Superior temporal gyrus (tissue), 1 donor: ENCODE results near the gene EBF3.
A peak's percentile ranks its signal among the peaks of the same experiment; 100 is the strongest.

Source experiments
- DNase-seq: peaks from one replicate; pipeline ENCODE4 v3.0.0-alpha.2; 2016; ENCODE audit errors: extremely low spot score

Gene EBF3

GRCh38 chr10:129870961-129871621, 93.0 kb downstream of the EBF3 start:
- no peak for DNase-seq

DNA sequence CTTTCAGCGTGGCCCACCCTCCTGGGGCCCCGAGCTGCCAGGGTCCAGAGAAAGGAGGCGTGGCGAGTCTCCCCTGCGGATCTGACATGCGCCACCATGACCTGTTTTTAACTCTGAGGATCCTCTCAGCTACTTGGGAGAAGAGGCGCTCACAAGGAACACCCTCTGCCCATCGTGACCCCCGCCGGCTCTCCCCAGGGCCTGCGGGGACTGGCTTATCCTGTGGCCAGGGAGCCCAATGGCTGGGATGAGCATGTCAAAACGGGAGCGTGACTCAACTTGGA, 93.7 kb downstream of the EBF3 start:
- DNase-seq = no peak

DNA sequence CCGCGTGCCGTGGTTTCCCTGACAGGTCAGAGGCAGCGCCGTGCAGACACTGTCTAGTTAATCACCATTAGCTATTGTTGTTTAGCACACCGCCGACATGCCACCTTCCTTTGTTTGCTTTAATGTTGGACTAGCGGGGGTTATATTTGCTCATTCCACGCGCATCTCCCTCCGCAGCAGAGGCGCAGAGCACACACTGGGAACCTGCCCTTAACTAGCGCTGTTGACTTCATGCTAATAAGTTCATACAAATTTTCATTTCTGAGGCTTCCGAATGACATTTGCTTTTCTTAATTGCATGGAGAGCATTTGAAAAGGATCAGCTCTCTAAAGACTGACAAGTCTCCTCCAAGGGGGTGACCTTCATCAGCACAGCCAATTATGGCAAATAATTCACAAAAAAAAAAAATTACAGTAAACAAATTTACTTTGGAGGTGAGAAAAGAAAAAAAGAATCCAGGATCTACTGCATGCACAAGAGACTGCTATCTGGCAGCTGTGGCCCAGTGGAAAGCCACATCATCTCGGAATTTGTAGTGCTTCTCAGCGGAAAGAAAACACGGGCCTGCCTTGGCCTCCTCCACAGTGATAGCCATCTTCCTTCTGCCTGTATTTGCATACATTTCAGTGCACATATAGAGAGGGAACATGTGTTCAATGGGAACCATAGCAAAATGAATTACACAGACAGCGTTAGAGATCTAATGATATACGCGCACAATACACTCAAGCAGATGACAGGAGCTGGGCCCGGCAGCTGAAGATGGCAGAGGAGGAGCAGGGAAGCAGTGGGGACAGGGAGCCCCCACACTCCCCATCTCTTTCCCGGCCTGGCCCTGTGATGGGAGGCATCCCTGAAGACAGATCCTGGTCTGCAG, 94.2 kb downstream of the EBF3 start:
- no peak for DNase-seq

GRCh38 chr10:129868449-129869035, 95.5 kb downstream of the EBF3 start:
- no peak for DNase-seq

DNA sequence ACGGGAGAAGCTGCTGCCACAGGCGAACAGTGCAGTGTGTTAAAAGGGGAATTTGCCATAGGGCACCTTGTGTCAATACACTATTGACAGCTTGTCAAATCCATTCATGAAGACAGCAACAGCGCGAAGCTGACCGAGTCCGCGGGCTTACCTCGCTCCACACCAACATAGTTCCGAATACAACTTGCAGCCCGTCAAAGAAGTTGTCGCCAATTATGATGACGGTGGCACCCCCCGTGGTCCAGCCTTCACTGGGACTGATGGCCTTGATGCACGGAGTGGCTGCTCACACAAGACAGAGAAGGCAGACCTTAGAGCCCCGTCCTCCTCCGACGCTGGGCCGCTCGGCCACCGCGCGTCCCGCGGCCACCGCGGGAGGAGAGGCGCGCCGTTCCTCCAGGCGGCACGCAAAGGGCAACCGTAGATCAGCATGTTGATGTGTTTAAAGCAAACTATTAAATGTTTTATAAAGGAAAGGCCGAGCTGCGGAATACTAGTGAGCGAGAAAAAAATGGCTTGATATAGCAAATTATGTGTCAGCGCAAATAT, 96.4 kb downstream of the EBF3 start:
- no peak for DNase-seq

- no peak for DNase-seq
Measured at GRCh38 chr10:129866894-129867293, 97.2 kb downstream of the EBF3 start.

- DNase-seq = no peak
Measured at GRCh38 chr10:129865960-129866359, 98.1 kb downstream of the EBF3 start.

DNA sequence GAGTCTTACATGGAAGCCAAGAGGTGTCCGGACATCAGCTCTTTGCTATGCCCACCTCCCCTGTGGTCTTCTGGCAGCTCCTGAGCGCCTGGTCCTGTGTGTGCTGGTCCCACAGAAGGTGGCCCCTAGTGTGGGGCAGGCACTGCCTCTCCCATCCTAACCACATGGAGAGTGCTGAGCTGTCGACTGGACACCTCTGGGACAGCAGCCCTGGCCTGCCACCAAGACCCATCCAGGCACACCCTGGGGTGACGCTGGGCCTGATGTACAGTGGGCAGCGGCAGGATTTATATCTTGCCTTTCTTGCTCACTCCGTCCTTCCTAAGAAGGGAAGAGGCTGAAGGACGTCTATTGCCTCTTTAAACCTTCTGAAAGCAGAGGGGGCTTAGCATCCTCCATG, 98.7 kb downstream of the EBF3 start:
- DNase-seq = no peak

DNA sequence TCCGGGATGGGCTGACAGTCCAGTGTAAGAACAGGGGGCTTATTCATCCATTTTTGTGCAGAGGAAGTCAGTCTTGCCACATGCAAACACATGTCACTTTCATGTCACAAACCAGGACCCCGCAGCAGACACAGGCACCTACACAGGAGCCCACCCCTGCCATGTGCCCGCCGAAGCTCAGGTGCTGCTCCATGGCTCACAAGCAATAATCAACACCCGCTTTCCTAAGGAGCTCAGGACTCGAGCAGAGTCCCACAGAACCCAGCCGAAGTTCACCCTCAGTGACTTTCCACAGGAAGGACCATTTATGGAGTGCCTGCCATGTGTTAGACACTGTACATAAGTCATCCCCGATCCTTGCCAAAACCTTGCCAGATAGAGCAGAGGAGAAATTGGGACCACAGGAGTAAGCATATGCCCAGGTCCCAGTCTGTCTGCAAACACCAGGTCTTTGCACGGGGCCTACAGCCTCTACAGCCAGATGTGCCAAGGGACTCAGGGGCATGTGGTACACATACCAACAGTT, 99.4 kb downstream of the EBF3 start:
- DNase-seq = no peak

GRCh38 chr10:129864082-129864481, 100.0 kb downstream of the EBF3 start:
- DNase-seq = no peak

- no peak for DNase-seq
Measured at GRCh38 chr10:129863201-129863663, 100.8 kb downstream of the EBF3 start.

GRCh38 chr10:129861776-129862531, 102.1 kb downstream of the EBF3 start:
- DNase-seq = no peak

DNA sequence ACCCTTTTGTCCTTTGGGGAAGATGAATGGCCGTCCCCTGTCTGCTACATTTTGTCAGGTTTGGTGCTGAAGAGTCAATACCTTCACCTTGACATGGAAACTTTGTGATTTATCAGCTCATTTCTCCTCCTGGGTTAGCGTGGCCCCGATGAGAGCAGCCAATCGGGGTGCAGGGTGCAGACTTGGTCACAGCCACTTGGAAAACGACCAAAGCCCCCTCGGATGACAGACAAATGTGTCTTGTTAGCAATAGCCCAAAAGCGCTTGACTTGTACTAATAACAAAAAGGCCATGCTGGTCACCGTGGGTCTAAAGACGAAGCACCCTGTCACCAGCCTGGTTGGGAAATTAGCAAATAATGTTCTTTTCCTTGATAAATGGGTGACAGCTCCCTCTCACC, 103.7 kb downstream of the EBF3 start:
- no peak for DNase-seq

- no peak for DNase-seq
Measured at GRCh38 chr10:129859536-129859935, 104.5 kb downstream of the EBF3 start.

GRCh38 chr10:129857242-129857960, 106.7 kb downstream of the EBF3 start:
- no peak for DNase-seq

GRCh38 chr10:129855836-129856563, 108.1 kb downstream of the EBF3 start:
- DNase-seq = no peak

DNA sequence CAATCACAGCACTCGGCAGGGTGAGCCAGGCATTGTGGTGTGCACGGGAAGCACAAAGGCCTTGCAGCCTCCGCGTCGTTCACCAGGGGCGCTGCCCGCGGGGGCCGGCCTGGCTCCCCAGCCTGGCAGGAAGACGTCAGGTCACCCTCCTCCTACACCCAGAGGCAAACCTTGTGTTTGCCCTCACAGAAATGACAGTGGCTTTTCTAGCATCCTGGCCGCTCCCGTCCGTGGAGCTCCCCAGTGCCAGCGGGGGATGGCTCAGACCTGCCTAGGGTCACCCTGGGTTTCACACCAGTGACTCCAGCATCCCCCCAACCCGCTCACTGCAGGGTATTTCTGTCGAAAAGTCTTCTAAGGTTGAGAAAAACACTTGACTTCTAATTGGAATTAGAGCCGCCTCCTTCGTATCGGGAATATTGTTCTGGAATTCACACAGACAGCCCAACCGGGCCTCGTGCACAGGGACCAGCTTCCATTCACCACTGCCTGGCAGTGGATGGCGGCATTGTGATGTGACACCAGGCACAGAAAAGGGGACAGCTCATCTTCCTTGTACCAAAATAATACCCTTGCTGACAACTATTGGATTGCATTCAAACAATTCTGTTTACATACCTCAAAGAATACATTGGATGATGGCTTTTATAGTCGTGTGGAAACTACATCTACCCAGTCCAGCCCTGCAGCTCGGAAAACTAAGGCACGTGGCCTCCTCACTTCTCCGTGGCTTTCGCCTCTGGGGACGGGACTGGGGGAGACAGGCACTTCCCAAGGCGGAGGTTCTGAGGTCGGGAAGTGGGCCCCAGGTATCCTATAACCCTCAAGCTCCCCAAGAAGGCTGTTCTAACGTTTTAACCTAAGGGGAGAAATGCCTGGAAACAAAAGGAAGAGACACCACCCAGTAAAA, 109.0 kb downstream of the EBF3 start:
- DNase-seq = no peak

DNA sequence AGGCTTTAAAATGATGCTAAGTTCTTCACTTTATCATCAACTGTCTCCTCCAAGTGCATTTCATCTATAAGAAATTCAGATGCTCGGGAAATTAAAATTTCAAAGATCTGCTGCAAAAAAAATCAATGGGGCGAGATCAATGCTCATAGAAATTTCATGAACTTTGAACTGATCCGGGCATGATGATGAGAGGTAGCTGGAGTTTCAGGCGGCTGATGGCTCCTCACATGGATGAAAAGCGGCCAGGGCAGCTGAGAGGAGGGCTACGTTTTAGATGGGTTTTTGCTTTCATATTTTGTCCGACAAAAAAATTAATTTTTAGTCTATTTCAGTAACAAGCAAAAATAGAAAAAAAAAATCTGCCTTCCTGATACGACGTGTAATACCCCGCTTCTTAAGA, 109.9 kb downstream of the EBF3 start:
- DNase-seq = no peak

DNA sequence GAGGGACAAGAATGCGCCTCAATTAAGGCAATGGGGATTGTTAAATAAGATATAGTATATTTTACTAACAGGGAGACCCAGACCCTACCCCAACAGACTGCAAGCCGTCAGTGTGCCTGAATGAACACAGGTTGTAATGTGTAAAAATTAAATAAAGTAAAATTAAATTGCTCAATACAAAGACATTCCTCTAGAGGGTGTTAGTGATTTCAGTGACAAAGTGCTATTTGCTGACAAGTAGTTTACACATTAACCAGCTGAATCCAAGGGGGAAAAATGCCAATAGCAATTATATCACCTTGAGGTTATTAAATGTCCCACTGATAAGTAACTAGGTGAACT, 110.5 kb downstream of the EBF3 start:
- peak; percentile 31 for DNase-seq
